KMS-11 (cell line): Measurements from ENCODE around the gene ERC2.

ENCODE experiments used
- H2AFZ ChIP-seq: fragments of 200-600 bp; sonication (generic); 2 replicates; pipeline ENCODE4 v1.6.1; 2016; ENCODE audit warnings: antibody characterized with exemption, mixed run types, low read depth
- H3K27ac ChIP-seq: fragments of 200-600 bp; sonication (generic); 2 replicates; pipeline ENCODE4 v1.6.1; 2016; ENCODE audit warnings: mild to moderate bottlenecking, mixed run types
- H3K27me3 ChIP-seq: fragments of 200-600 bp; sonication (generic); 2 replicates; pipeline ENCODE4 v1.6.1; 2017; ENCODE audit warnings: mild to moderate bottlenecking, low read depth, mixed run types, moderate library complexity; ENCODE audit not compliant: insufficient read depth
- H3K36me3 ChIP-seq: fragments of 200-600 bp; sonication (generic); 2 replicates; pipeline ENCODE4 v1.6.1; 2017; ENCODE audit warnings: mild to moderate bottlenecking, mixed run types; ENCODE audit not compliant: insufficient read depth
- H3K4me1 ChIP-seq: fragments of 200-600 bp; sonication (generic); 2 replicates; pipeline ENCODE4 v1.6.1; 2016; ENCODE audit warnings: mild to moderate bottlenecking, low read depth, mixed run types; ENCODE audit not compliant: poor library complexity, severe bottlenecking
- H3K4me2 ChIP-seq: fragments of 200-600 bp; sonication (generic); 2 replicates; pipeline ENCODE4 v1.7.0; 2016; ENCODE audit warnings: mild to moderate bottlenecking, mixed run types
- H3K4me3 ChIP-seq: fragments of 200-600 bp; sonication (generic); IDR thresholded peaks from 2 replicates; pipeline ENCODE4 v1.6.1; 2017; ENCODE audit warnings: low read depth, low read length, mixed read lengths; ENCODE audit not compliant: insufficient read depth
- H3K79me2 ChIP-seq: fragments of 200-600 bp; sonication (generic); 2 replicates; pipeline ENCODE4 v1.6.1; 2016; ENCODE audit warnings: low read depth, mixed run types; ENCODE audit not compliant: insufficient read depth
- H3K9ac ChIP-seq: fragments of 200-600 bp; sonication (generic); 2 replicates; pipeline ENCODE4 v1.6.1; 2016; ENCODE audit warnings: mild to moderate bottlenecking, mixed run types
- H4K20me1 ChIP-seq: fragments of 200-600 bp; sonication (generic); 2 replicates; pipeline ENCODE4 v1.6.1; 2016; ENCODE audit warnings: mild to moderate bottlenecking, mixed run types; ENCODE audit not compliant: insufficient read depth
- TF ChIP-seq, protein P1 (sequence below): fragments of 200-600 bp; sonication (generic); conservative IDR thresholded peaks from 2 replicates; pipeline ENCODE4 v1.6.1; 2017; ENCODE audit warnings: low read depth, mild to moderate bottlenecking, antibody characterized with exemption, low read length, moderate library complexity, mixed read lengths

Gene ERC2

DNA sequence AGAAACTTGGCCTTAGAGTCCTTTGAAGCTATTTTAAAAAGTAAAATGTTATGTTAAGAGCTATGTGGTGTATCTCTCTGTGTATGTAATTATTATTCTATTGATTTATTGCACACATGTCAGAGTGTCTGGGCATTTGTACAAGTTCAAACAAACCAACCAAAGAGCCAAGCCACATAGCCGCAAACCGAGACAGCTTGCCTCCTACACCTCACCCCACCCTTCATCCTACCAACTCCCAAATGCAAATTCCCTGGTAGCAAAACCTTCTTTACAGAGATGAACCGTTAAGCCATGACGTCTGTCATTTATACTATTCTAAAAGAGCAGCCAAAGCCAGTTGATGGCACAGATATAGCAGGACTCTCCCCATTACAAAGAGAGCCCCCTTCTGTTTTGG is 332.3 kb downstream of the ERC2 start:
- Histone ChIP-seq H3K27me3 (no peaks in the 10 kb centered on the region), H3K79me2 (no peaks in the 10 kb centered on the region), H3K9ac (no peak overlapping the region), H3K4me1 (no peaks in the 10 kb centered on the region), H2AFZ (no peak overlapping the region), H3K4me2 (no peak overlapping the region), H3K4me3 (no peak overlapping the region), H3K27ac (no peak overlapping the region), H3K36me3 (no peaks in the 10 kb centered on the region), H4K20me1 (no peaks in the 10 kb centered on the region)
- TF ChIP-seq, protein P1, sequence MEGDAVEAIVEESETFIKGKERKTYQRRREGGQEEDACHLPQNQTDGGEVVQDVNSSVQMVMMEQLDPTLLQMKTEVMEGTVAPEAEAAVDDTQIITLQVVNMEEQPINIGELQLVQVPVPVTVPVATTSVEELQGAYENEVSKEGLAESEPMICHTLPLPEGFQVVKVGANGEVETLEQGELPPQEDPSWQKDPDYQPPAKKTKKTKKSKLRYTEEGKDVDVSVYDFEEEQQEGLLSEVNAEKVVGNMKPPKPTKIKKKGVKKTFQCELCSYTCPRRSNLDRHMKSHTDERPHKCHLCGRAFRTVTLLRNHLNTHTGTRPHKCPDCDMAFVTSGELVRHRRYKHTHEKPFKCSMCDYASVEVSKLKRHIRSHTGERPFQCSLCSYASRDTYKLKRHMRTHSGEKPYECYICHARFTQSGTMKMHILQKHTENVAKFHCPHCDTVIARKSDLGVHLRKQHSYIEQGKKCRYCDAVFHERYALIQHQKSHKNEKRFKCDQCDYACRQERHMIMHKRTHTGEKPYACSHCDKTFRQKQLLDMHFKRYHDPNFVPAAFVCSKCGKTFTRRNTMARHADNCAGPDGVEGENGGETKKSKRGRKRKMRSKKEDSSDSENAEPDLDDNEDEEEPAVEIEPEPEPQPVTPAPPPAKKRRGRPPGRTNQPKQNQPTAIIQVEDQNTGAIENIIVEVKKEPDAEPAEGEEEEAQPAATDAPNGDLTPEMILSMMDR: no peak

DNA sequence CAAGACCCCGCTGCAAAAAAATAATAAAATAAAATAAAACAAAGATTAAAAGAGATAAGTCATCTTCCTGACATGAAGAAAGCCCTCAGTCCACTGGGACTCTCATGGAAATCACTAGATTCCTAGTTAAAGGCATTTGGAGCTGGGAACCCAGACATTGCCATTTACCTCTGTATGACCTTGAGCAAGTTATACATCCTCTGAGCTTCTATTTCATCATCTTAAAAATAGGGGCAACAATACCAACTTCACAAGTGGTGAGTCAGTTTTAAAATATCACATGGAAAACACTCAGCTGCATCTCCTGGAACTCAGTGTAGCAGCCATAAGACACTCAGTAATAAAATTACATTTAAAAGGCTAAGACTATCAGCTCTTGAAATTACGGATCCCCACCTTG is 334.8 kb downstream of the ERC2 start:
- no peak overlapping the region for H3K27ac ChIP-seq
- TF ChIP-seq, protein P1: no peak
- no peaks in the 10 kb centered on the region for H3K79me2 ChIP-seq
- H3K4me1 ChIP-seq: no peaks in the 10 kb centered on the region
- H3K36me3 ChIP-seq: no peaks in the 10 kb centered on the region
- H3K4me2 ChIP-seq: no peak overlapping the region
- H3K4me3 ChIP-seq: no peak overlapping the region
- H2AFZ ChIP-seq: no peak overlapping the region
- H3K27me3 ChIP-seq: no peaks in the 10 kb centered on the region
- H3K9ac ChIP-seq: no peak overlapping the region
- no peaks in the 10 kb centered on the region for H4K20me1 ChIP-seq

DNA sequence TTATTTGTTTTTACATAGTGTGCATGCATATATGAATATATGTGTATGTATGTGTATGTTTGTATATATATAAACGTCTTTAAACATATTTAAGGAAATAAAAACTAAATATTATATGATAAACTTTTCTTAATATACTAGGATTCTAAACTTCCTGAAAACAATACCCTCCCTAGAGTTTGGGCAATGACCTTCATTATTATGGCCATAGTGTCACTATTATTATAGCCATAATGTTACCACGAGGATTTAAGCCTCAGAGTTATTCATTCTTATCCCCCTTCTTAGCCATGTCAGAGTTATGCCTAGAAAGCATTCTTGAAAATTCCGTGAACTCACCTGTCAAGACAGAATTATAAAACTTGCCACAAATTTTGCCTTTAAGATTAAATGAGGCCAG is 335.5 kb downstream of the ERC2 start:
- H3K9ac ChIP-seq: no peak overlapping the region
- H3K4me2 ChIP-seq: no peak overlapping the region
- H3K79me2 ChIP-seq: no peaks in the 10 kb centered on the region
- TF ChIP-seq, protein P1: no peak
- no peak overlapping the region for H3K4me3 ChIP-seq
- H3K36me3 ChIP-seq: no peaks in the 10 kb centered on the region
- H4K20me1 ChIP-seq: no peaks in the 10 kb centered on the region
- H2AFZ ChIP-seq: no peak overlapping the region
- no peak overlapping the region for H3K27ac ChIP-seq
- H3K27me3 ChIP-seq: no peaks in the 10 kb centered on the region
- H3K4me1 ChIP-seq: no peaks in the 10 kb centered on the region

DNA sequence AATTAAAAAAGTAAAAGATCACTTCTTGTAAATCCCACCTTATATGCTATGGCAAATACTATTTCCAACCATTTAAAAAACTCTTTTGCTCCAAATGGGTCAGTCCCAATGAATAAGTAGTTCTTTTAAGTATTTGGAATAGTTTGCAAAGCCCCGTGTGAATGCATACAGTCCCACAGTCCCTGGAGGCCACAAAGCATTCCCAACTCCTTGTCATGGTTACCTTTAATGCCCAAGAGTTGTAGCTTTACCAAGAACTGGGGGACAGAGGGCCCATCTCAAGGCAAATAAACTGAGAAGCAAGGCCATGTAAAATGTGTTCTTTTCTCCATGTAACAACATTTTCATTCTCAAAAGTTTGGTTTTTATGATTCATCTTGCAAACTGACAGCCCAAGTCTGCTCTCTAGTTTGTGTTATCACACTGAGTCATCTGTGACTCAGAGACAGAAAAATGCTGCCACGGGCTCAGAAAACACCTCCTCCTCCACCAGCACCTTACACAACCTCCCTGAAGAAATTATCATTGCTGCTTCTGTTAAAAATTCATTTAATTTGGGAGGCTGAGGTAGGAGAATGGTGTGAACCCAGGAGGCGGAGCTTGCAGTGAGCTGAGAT is 336.2 kb downstream of the ERC2 start:
- Histone ChIP-seq H3K4me1 (no peaks in the 10 kb centered on the region), H3K79me2 (no peaks in the 10 kb centered on the region), H3K4me3 (no peak overlapping the region), H3K36me3 (no peaks in the 10 kb centered on the region), H3K4me2 (no peak overlapping the region), H3K27ac (no peak overlapping the region), H4K20me1 (no peaks in the 10 kb centered on the region), H3K27me3 (no peaks in the 10 kb centered on the region), H3K9ac (no peak overlapping the region), H2AFZ (no peak overlapping the region)
- TF ChIP-seq, protein P1: no peak
